H1 (cell line): ENCODE data around the gene CUEDC1.

Experiments used
- CEBPB ChIP-seq: IDR thresholded peaks from 2 replicates; pipeline ENCODE4 v1.6.1; 2012; ENCODE audit warnings: low read depth, low read length
- CHD1 ChIP-seq: IDR thresholded peaks from 2 replicates; pipeline ENCODE4 v1.6.1; 2012; ENCODE audit warnings: low read depth, low read length, improper control_type of control experiment
- CREB1 ChIP-seq: IDR thresholded peaks from 2 replicates; pipeline ENCODE4 v1.6.1; 2012; ENCODE audit warnings: inconsistent platforms
- EZH2 ChIP-seq: fragments of 200-600 bp; sonication (generic); IDR thresholded peaks from 2 replicates; pipeline ENCODE4 v1.7.1; 2012; ENCODE audit warnings: low read depth, mild to moderate bottlenecking, moderate library complexity, low read length, inconsistent platforms; ENCODE audit not compliant: severe bottlenecking
- HDAC6 ChIP-seq: IDR thresholded peaks from one replicate; pipeline ENCODE4 v1.7.1; 2012; ENCODE audit warnings: low read depth, mild to moderate bottlenecking, inconsistent platforms, low read length, moderate library complexity
- MAX ChIP-seq: IDR thresholded peaks from 2 replicates; pipeline ENCODE4 v1.6.1; 2012; ENCODE audit warnings: inconsistent platforms
- POLR2AphosphoS5 ChIP-seq: IDR thresholded peaks from 2 replicates; pipeline ENCODE4 v1.6.1; 2011; ENCODE audit warnings: low read depth, low read length
- RAD21 ChIP-seq, 2 experiments: IDR thresholded peaks in 1 of 2; conservative IDR thresholded peaks in 1 of 2; 2 replicates each; pipeline ENCODE4 v1.6.1; 2011; ENCODE audit warnings: low read depth in 2 of 2, low read length in 2 of 2, improper control_type of control experiment in 1 of 2, inconsistent platforms in 1 of 2, mild to moderate bottlenecking in 1 of 2, moderate library complexity in 1 of 2
- SIN3A ChIP-seq, 2 experiments: IDR thresholded peaks in 1 of 2; conservative IDR thresholded peaks in 1 of 2; 2 replicates each; pipeline ENCODE4 v1.6.1; 2011 to 2012; ENCODE audit warnings: low read length in 2 of 2, improper control_type of control experiment in 1 of 2, low read depth in 1 of 2, mild to moderate bottlenecking in 1 of 2
- TAF1 ChIP-seq: IDR thresholded peaks from 2 replicates; pipeline ENCODE4 v1.6.1; 2011; ENCODE audit warnings: mild to moderate bottlenecking, low read depth, low read length
- TAF7 ChIP-seq: optimal IDR thresholded peaks from 2 replicates; pipeline ENCODE3; 2011; ENCODE audit warnings: low read depth, mild to moderate bottlenecking, inconsistent platforms, low read length, moderate library complexity, borderline replicate concordance
- TBP ChIP-seq: IDR thresholded peaks from 2 replicates; pipeline ENCODE4 v1.6.1; 2011; ENCODE audit warnings: low read depth, low read length, improper control_type of control experiment
- TF ChIP-seq, protein P1 (sequence below), 3 experiments: IDR thresholded peaks; 1 replicate in 2 of 3; 2 replicates in 1 of 3; pipeline versions ENCODE4 v1.5.1 to v1.6.1; 2011; ENCODE audit warnings: low read length in 3 of 3, mild to moderate bottlenecking in 3 of 3, inconsistent platforms in 2 of 3, low read depth in 1 of 3, moderate library complexity in 1 of 3; ENCODE audit not compliant: insufficient read depth in 1 of 3; ENCODE audit errors: control extremely low read depth in 1 of 3

DNA sequence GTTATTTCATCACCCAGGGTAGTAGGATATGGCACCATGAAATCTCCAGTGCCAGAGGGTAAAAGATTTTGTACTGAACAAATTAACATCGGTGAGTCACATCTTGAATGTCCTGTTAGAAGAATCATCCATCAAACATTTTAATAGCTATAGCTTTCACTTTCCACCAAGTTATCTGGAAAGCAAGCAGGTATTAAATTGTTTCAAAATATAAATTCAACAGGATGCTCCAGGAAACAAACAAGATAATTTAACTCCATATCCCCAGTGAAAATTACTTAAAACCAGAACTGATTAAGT is 30.4 kb upstream of the CUEDC1 start:
- no peak for TF ChIP-seq CREB1
- TF ChIP-seq CEBPB = no peak
- TF ChIP-seq TAF1 = no peak
- no peak for TF ChIP-seq TBP
- no peak for TF ChIP-seq MAX
- no peak for TF ChIP-seq TAF7
- TF ChIP-seq, protein P1, sequence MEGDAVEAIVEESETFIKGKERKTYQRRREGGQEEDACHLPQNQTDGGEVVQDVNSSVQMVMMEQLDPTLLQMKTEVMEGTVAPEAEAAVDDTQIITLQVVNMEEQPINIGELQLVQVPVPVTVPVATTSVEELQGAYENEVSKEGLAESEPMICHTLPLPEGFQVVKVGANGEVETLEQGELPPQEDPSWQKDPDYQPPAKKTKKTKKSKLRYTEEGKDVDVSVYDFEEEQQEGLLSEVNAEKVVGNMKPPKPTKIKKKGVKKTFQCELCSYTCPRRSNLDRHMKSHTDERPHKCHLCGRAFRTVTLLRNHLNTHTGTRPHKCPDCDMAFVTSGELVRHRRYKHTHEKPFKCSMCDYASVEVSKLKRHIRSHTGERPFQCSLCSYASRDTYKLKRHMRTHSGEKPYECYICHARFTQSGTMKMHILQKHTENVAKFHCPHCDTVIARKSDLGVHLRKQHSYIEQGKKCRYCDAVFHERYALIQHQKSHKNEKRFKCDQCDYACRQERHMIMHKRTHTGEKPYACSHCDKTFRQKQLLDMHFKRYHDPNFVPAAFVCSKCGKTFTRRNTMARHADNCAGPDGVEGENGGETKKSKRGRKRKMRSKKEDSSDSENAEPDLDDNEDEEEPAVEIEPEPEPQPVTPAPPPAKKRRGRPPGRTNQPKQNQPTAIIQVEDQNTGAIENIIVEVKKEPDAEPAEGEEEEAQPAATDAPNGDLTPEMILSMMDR (IDR thresholded peaks at IDR 0.05; ENCODE audit: control extremely low read depth in 1 of 3, insufficient read depth in 1 of 3, low read depth in 1 of 3, low read length in 3 of 3) = no peak
- no peak for TF ChIP-seq EZH2
- no peak for TF ChIP-seq HDAC6
- no peak for TF ChIP-seq CHD1
- TF ChIP-seq POLR2AphosphoS5 = no peak
- no peak for TF ChIP-seq SIN3A (conservative IDR thresholded peaks at IDR 0.05 in 1 of 2, IDR thresholded peaks at IDR 0.05 in 1 of 2; ENCODE audit: low read depth in 1 of 2, low read length in 2 of 2)
- TF ChIP-seq RAD21 (IDR thresholded peaks at IDR 0.05 in 1 of 2, conservative IDR thresholded peaks at IDR 0.05 in 1 of 2; ENCODE audit: low read depth in 2 of 2, low read length in 2 of 2) = no peak
